GM12864 (cell line): ENCODE measurements around the gene IRAK1BP1.
"Not testable (repeated sequence)": the region's sequence is repeated elsewhere in the genome, so short reads cannot be mapped to it uniquely, and the experiment has no call there.

Experiments used
- DNase-seq: peaks from one replicate; pipeline ENCODE4 v3.0.0-alpha.2; 2011; ENCODE audit warnings: low read depth
- H3K4me3 ChIP-seq: 2 replicates; pipeline ENCODE4 v1.5.1; 2011; ENCODE audit warnings: mild to moderate bottlenecking, low read depth, low read length, control low read depth
- TF ChIP-seq, protein P1 (sequence below): IDR thresholded peaks from 2 replicates; pipeline ENCODE4 v1.5.1; 2011; ENCODE audit warnings: low read depth, mild to moderate bottlenecking, moderate library complexity, low read length, control low read depth, inconsistent platforms; ENCODE audit errors: missing control alignments

Gene IRAK1BP1

DNA sequence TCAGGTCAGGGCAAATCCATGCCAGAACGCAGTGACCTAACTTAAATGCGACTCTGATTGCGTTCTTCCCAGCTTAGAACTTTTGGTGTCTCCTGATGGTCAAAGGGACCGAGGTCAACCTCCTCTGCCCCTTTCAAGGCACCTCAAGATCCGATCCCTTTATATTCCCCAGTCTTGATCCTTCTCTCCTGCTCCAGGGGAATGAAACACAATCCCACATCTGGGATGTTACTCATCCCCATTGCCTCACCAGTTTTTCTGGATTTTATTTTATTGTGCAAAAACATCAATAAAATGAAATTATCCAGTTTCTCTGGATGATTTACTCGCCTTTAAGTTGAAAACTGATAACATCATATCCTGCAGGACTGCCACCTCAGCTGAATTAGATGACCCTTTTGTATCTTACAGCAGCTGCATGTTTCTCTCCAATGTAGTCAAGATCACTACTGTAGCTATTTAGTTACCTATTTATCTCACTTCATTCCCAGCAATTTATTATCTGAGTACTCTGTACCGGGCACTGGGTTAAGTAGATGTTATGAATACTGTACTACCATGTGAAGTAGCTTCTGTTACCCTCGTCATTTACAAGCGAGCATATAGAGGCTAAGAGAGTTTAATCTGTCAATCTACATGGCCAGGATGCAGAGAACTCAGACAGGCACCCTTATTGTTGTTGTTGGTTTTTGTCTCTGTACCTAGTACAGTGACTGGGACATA is 44.0 kb downstream of the IRAK1BP1 start:
- no peak overlapping the region; the same call in 1 of the 2 replicates for H3K4me3 ChIP-seq
- DNase-seq, result no peak
- TF ChIP-seq, protein P1, sequence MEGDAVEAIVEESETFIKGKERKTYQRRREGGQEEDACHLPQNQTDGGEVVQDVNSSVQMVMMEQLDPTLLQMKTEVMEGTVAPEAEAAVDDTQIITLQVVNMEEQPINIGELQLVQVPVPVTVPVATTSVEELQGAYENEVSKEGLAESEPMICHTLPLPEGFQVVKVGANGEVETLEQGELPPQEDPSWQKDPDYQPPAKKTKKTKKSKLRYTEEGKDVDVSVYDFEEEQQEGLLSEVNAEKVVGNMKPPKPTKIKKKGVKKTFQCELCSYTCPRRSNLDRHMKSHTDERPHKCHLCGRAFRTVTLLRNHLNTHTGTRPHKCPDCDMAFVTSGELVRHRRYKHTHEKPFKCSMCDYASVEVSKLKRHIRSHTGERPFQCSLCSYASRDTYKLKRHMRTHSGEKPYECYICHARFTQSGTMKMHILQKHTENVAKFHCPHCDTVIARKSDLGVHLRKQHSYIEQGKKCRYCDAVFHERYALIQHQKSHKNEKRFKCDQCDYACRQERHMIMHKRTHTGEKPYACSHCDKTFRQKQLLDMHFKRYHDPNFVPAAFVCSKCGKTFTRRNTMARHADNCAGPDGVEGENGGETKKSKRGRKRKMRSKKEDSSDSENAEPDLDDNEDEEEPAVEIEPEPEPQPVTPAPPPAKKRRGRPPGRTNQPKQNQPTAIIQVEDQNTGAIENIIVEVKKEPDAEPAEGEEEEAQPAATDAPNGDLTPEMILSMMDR, result no peak

DNA sequence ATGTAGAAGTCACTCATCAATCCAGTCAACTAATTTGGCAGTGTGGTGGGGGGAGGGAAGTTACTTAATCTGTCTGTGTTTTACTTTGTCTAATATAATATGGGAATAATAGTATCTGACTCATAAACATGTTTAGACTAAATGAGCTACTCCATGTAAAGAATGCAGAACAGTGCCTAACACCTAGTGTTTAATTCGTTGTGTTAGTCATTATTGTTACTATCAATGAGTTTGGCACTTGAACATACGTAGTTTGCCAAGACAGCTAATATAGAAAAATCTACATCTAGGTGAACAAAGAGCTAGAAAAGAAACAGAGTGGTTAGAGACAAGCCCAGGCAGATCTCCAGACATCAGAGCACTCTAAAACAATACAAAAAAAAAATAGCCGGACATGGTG is 49.1 kb downstream of the IRAK1BP1 start:
- TF ChIP-seq, protein P1, result no peak
- no peak for DNase-seq
- no peak overlapping the region for H3K4me3 ChIP-seq

DNA sequence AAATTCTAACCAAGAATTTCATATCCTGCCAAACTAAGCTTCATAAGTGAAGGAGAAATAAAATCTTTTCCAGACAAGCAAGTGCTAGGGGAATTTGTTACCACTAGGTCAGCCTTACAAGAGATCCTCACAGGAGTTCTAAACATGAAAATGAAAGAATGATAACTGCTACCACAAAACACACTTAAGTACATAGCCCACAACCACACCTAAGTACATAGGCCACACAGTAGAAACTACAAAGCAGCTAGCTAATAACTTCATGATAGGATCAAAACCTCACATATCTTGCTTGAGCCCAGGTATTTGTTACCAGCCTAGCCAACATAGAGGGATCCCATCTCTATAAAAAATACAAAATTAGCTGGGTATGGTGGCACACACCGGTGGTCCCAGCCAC is 50.4 kb downstream of the IRAK1BP1 start:
- DNase-seq, result no peak
- TF ChIP-seq, protein P1, result no peak
- no peak overlapping the region for H3K4me3 ChIP-seq

DNA sequence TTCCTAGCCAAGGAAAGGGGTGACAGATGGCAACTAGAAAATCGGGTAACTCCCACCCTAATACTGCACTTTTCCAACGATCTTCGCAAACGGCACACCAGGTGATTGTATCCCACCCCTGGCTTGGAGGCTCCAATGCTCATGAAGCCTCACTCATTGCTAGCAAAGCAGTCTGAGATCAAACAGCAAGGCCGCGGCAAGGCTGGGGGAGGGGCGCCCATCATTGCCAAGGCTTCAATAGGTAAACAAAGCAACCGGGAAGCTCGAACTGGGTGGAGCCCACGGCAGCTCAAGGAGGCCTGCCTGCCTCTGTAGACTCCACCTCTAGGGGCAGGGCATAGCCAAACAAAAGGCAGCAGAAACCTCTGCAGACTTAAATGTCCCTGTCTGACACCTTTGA is 53.8 kb downstream of the IRAK1BP1 start:
- H3K4me3 ChIP-seq, DNase-seq: not testable (repeated sequence)

DNA sequence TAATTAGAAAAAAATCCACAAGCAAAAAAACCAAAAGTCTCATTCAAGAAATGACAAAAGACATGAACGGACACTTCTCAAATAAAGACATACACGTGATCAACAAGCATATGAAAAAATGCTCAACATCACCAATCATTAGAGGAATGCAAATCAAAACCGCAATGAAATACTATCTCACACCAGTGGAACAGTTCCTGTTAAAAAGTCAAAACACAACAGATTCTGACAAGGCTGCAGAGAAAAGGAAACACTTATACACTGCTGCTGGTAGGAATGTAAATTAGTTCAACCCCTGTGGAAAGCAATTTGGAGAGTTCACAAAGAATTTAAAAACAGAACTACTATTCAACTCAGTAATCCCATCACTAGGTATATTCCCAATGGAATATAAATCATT is 58.0 kb downstream of the IRAK1BP1 start:
- H3K4me3 ChIP-seq, result no peak overlapping the region
- DNase-seq, result no peak
- TF ChIP-seq, protein P1, result no peak

DNA sequence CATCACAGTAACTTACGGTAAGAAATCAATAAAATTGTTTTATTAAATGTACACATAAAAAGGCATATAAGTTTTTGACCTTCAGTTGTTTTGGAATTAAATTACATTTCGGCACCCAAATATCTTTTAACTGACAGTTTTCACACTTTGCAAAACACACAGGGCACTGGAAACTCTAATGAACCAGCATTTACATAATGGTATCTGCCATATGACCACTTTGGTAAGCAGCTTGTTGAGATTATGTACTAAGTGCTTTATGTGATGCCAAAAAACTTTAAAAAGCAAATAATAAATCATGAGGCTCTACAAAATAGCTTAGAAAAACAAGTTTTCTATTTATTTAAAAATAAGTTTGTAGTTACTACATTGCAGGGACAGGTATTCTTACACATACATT is 68.2 kb downstream of the IRAK1BP1 start:
- H3K4me3 ChIP-seq, result no peak overlapping the region
- TF ChIP-seq, protein P1, result no peak
- no peak for DNase-seq

DNA sequence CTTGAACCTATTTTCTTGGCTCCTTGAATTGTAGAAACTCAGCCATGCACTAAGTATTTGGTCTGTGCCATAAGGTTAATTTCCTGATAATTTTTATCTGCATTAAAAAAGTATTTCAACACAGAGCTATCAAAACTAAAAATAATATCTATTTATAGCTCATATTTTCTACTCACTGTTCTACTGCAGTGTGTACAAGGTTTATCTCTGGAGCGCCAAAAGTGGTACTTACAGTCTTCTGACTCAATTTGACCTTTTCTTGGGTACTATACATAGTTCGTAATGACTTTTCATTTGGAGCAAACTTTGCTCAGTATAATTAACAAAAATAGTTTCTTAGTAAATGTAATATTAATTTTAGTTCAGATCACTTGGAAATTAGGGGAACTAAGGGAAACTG is 69.2 kb downstream of the IRAK1BP1 start:
- no peak overlapping the region for H3K4me3 ChIP-seq
- no peak for DNase-seq
- TF ChIP-seq, protein P1, result no peak
